ENCODE measurements around the gene TCEA2.
"Not testable (repeated sequence)": the region's sequence is repeated elsewhere in the genome, so short reads cannot be mapped to it uniquely, and the experiment has no call there.

- not testable (repeated sequence) for TF ChIP-seq CTCF (IDR thresholded peaks at IDR 0.05; ENCODE audit: low read length); EZH2 (IDR thresholded peaks at IDR 0.05; ENCODE audit: borderline replicate concordance, low read length)
Observed at GRCh38 chr20:64117432-64117777, 54.4 kb downstream of the TCEA2 start.

Measured in OCI-LY1 (cell line).